GM12801 (cell line): ENCODE measurements around the gene AK8.

Source experiments
- TF ChIP-seq, protein P1 (sequence below): IDR thresholded peaks from one replicate; pipeline ENCODE4 v1.5.1; 2011; ENCODE audit warnings: control low read depth; ENCODE audit not compliant: insufficient read length; ENCODE audit errors: extremely low read depth

Gene AK8

DNA sequence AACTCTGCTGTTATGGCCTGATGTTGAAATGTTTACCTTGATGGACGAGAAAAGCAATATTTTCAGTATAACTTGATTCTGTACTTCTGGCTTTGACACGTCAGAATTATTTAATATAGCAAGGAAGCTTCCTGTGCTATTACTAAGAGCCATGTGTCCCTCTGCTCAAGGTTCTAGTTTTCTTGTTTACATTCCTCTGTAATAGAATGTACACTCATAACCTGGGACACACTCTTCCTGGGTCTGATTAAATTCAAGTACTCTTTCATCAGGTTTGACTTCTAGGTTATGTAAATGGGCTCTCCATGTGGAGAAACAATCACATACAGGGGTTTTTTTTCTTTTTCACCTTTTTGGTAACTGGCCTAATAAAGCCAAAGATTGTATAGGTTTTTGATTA lies 174.7 kb downstream of the AK8 start:
- TF ChIP-seq, protein P1, sequence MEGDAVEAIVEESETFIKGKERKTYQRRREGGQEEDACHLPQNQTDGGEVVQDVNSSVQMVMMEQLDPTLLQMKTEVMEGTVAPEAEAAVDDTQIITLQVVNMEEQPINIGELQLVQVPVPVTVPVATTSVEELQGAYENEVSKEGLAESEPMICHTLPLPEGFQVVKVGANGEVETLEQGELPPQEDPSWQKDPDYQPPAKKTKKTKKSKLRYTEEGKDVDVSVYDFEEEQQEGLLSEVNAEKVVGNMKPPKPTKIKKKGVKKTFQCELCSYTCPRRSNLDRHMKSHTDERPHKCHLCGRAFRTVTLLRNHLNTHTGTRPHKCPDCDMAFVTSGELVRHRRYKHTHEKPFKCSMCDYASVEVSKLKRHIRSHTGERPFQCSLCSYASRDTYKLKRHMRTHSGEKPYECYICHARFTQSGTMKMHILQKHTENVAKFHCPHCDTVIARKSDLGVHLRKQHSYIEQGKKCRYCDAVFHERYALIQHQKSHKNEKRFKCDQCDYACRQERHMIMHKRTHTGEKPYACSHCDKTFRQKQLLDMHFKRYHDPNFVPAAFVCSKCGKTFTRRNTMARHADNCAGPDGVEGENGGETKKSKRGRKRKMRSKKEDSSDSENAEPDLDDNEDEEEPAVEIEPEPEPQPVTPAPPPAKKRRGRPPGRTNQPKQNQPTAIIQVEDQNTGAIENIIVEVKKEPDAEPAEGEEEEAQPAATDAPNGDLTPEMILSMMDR: no peak

DNA sequence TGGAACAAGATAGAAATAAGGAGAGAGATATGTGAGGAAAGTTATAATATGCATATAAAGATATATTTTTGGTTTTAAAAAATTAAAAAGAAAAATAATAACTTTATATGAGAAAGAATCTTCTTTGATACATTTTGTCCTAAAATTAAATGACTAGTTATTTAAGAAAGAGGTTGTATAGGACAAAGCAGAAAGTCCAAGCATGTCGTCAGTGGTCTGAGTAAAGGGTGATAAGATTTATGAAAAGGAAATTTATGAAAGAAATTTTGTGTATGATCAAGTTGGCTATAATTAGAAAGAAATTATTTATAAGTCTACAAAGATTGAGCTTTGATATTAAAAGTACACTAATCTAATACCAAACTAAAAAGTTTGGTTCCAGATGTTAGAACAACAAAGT lies 175.8 kb downstream of the AK8 start:
- TF ChIP-seq, protein P1: no peak

DNA sequence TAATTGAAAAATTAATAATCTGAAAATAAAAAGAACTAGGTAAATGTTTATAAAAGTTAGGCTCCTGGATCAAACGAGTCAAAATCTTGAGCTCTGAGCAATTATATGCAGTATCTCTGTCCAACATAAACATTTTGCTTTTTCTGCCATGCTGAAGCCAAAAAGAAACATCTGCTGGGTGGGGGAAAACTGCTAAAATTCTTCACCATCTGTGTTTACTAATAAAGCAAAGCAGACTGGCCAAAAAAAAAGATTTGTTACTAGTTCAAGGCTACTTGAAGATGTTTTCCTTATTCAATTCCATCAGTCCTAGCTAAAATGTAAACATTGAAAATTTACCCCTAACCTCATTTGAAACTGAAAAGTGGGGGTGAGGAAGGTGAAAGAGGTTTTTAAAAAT lies 178.1 kb downstream of the AK8 start:
- TF ChIP-seq, protein P1: no peak

DNA sequence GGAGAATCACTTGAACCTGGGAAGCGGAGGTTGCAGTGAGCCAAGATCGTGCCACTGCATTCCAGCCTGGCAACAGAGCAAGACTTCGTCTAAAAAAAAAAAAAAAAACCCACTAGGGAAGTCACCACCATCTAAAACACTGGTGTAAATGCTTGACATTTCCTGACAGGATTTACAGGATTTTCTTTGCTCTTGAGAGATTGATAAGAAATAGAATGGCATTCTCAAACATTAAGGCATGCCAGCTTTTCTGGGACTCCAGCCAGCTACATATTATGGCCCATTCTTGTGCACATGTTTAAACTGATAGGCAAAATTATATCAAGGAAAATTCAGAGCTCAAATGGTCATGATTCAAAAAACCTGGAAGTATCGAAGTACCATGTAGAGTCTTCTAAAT lies 179.1 kb downstream of the AK8 start:
- TF ChIP-seq, protein P1: no peak

DNA sequence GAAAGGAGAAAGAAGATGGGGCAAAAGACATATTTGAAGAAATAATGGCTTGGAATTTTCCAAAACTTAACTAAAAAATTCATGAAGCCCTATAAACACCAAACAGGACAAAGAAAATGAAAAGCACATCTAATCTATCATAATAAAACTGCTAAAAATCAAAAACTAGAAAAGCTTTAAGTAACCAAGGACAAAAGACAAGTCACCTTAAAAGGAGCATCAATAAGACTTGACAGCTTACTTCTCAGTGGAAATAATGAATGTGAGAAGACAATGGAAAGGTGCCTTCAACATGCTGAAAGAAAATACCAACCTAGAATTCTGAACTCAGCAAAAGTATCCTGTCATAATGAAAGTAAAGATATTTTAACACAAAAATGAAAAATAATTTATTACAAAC lies 180.9 kb downstream of the AK8 start:
- TF ChIP-seq, protein P1: no peak

DNA sequence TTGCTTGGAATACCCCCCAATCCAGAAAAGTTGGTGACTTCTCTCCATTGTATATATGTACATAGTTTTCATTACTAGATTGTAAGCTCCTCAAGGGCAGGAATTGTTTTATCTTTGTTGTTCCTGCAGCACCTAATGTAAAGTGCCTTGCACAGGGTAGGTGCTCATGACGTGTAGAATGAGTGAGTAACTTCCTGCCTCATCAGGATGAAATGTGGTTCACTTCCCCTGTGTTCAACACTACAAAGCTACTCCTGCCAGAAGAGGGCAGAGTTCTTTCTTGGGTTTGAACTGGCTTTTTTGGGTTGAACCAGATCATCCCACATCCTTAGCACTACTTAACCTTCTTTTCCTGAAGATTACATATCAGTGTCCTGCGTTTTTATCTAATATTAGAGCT lies 183.9 kb downstream of the AK8 start:
- TF ChIP-seq, protein P1: no peak

DNA sequence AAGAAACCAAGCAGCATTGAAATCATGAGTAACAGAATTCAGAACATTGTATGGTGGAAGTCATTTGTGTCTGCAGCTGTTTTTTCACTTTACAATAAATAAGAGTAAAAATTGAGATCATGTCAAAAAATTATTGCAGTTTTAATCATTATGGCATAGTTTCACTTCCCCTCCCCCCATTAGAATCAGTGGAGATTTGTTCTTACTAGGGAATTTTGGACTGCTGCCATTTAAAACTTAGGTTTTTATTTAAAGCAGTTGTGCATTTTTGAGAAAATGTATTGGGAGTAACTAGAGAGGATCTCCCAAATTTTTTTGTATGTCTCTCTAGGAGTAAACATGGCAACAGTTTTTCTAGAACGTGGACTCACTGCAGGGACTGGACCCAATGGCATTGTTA lies 187.4 kb downstream of the AK8 start:
- TF ChIP-seq, protein P1: no peak

DNA sequence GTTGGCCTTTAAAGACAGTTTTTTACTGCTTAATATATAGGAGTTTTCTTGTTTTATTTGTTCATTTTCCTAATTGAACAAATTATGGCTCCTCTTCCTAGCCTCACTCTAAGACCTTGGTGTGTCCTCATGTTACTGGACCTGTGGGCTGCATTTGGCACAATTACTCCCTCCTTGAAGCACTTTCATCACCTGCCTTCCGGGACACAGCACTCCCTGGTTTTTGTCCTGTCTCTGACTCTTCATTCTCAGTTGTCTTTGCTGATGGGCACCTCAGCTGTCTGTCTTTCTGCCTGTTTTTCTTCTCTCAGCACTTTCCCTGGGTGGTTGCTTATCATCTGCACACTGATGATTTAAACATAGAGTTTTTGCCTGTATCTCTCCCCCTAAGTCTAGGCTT lies 194.2 kb downstream of the AK8 start:
- TF ChIP-seq, protein P1: no peak
